ENCODE data around the gene DNMT3A.

- TF ChIP-seq POLR2AphosphoS5 (IDR thresholded peaks at IDR 0.05) (no peak), CTCF (IDR thresholded peaks at IDR 0.05) (no peak), POLR2A (IDR thresholded peaks at IDR 0.05; ENCODE audit: low read depth) (no peak)
These were observed 46.1 kb downstream of the DNMT3A start for GRCh38 chr2:25295621-25296020.
